ENCODE measurements around the gene ADM5. TPM values are rescaled to one million over a fixed set of nuclear protein-coding genes. Genes with fewer than 3 reads are reported as not detected.

The ADM5 gene
- total and polyA plus RNA-seq, 10 donors = 1.4 to 14.2 (median 3.7) TPM

DNA sequence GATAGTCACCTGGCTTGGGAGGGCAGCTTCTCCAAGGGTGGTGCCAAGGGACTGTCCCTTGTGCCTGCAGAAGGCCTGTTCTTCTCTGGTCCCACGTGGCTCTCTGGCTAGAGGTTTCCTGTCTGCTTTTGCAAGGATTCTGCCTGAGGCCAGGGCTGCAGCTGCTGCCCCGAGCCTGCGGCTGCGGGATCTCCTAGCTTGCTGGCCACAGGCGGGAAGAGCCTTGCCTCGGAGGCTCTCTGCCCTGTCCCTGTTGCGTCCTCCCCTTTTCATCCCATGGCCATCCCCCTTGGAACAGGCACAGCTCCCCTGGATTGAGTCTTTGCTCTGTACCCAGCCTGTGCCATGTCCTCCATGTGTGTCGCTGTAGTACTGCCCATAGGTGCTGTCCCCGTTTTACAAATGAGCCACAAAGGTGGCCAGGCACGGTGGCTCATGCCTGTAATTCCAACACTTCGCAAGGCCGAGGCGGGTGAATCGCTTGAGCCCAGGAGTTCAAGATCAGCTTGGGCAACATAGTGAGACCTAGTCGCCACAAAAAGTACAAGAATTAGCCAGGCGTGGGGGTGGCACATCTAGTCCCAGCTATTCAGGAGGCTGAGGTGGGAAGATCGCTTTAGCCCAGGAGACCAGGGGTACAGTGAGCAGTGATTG, 32.8 kb upstream of the ADM5 start:
- TF ChIP-seq, protein P1, sequence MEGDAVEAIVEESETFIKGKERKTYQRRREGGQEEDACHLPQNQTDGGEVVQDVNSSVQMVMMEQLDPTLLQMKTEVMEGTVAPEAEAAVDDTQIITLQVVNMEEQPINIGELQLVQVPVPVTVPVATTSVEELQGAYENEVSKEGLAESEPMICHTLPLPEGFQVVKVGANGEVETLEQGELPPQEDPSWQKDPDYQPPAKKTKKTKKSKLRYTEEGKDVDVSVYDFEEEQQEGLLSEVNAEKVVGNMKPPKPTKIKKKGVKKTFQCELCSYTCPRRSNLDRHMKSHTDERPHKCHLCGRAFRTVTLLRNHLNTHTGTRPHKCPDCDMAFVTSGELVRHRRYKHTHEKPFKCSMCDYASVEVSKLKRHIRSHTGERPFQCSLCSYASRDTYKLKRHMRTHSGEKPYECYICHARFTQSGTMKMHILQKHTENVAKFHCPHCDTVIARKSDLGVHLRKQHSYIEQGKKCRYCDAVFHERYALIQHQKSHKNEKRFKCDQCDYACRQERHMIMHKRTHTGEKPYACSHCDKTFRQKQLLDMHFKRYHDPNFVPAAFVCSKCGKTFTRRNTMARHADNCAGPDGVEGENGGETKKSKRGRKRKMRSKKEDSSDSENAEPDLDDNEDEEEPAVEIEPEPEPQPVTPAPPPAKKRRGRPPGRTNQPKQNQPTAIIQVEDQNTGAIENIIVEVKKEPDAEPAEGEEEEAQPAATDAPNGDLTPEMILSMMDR (IDR thresholded peaks at IDR 0.05 in 8 of 11, conservative IDR thresholded peaks at IDR 0.05 in 3 of 11) = no peak
- no peak for TF ChIP-seq POLR2A (IDR thresholded peaks at IDR 0.05)
- no peak for TF ChIP-seq POLR2AphosphoS5 (IDR thresholded peaks at IDR 0.05)
- Histone ChIP-seq H3K27ac (peak overlapping the region in 3 of 8 donors; percentile 38 to 55 (median 52)), H3K4me1 (peaks cover 0 to 30% (median 3%) of the 10 kb centered on the region in 6 donors), H3K9me3 (no peaks in the 10 kb centered on the region), H3K4me3 (no peak overlapping the region), H3K27me3 (replicated peaks in 1 of 7) (no peaks in the 10 kb centered on the region), H3K36me3 (peaks cover 4 to 100% (median 93%) of the 10 kb centered on the region in 6 donors)
- intact Hi-C loops (cut with DNase I; ENCODE audit: low total_unique reads) = no loop called here
- 89 to 97% (median 93%) methylated on average over 12 to 17 of the region's 17 CpGs for WGBS, 5 donors
- no peak for DNase-seq

- Histone ChIP-seq H3K27me3 (replicated peaks in 1 of 7) (no peaks in the 10 kb centered on the region), H3K27ac (no peak overlapping the region), H3K9me3 (no peaks in the 10 kb centered on the region), H3K4me3 (no peak overlapping the region), H3K36me3 (peaks cover 4 to 100% (median 96%) of the 10 kb centered on the region in 6 donors), H3K4me1 (peaks cover 0 to 39% (median 6%) of the 10 kb centered on the region in 6 donors)
- intact Hi-C loops (cut with DNase I; ENCODE audit: low total_unique reads) = no loop called here
- 86 to 96% (median 92%) methylated on average over 17 to 22 of the region's 22 CpGs for WGBS, 5 donors
- no peak for DNase-seq
- TF ChIP-seq POLR2A (IDR thresholded peaks at IDR 0.05) (no peak), POLR2AphosphoS5 (IDR thresholded peaks at IDR 0.05) (peak in 2 of 3 donors; percentile 30 to 63)
These were observed 31.8 kb upstream of the ADM5 start for GRCh38 chr19:49657493-49658138.

DNA sequence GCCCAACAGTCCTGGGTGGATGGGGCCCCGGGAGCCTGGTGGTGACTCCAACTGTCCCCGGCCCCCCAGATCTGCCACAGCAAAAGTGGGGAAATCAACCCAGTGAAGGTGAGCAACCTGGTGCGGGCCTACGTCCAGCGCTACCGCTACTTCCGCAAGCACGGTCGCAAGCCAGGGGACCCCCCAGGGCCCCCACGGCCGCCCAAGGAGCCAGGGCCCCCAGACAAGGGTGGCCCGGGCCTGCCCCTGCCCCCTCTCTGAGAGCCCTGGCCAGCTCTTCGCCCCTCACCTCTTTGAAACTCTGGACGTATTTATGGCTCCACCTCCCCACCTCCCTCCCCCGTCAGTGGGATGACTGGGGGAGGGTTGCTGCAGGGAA, 31.3 kb upstream of the ADM5 start:
- no peaks in the 10 kb centered on the region for H3K27me3 ChIP-seq (replicated peaks in 1 of 7)
- H3K9me3 ChIP-seq = no peaks in the 10 kb centered on the region
- H3K4me3 ChIP-seq = no peak overlapping the region
- TF ChIP-seq, protein P1 (IDR thresholded peaks at IDR 0.05 in 8 of 11, conservative IDR thresholded peaks at IDR 0.05 in 3 of 11) = no peak
- TF ChIP-seq POLR2AphosphoS5 (IDR thresholded peaks at IDR 0.05) (peak in 1 of 3 donors; percentile 1), POLR2A (IDR thresholded peaks at IDR 0.05) (no peak)
- no peak for DNase-seq
- WGBS, 5 donors = 83 to 94% (median 89%) methylated on average over 7 to 15 of the region's 15 CpGs
- H3K4me1 ChIP-seq = peaks cover under 1 to 44% (median 11%) of the 10 kb centered on the region in 6 donors
- H3K27ac ChIP-seq = no peak overlapping the region
- H3K36me3 ChIP-seq = peaks cover 4 to 100% (median 95%) of the 10 kb centered on the region in 6 donors
- intact Hi-C loops (cut with DNase I; ENCODE audit: low total_unique reads) = no loop called here

DNA sequence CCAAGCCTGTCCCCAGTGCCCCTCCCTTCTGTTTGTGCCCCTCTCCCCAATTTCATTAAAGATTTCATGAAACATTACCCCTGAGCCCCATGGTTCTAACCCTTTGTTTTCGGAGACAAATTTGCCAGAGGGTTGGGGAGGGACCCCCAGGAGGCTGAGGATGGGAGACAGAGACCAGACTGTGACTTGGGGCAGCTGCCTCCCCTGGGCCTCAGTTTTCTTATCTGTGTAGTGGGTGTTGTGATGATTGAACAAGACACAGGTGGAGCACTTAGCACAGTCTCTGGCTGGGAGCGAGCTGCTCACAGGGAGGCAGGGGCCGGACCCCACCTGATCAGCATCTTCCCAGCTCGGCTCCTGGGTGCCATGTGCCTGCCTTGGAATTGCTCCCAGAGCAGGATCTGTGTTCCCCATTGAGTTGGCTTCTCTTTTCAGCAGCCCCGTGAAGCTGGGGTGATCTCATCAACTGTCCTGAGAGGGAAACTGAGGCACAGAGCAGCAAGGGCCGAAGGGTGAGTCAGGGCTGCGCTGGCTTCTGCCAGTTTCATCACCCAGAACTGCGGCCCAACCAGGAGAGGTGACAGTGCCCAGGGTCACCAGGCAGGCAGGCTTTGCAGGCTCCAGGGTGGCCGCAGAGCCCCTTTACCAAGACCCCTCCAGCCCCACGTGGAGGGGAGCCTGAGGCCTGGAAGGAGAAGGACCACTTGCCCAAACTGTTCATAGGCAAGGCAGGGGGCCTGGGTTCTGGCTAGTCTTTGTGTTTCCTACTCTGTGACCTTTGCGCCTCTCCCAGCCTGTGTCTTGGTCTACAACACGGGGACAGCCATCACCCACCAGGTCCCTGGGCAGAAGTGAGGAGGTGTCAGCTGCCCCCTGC, 30.6 kb upstream of the ADM5 start:
- H3K27ac ChIP-seq = peak overlapping the region in 1 of 8 donors; percentile 18
- peak in 2 of 3 donors; percentile 23 to 71 for TF ChIP-seq POLR2AphosphoS5 (IDR thresholded peaks at IDR 0.05)
- TF ChIP-seq POLR2A (IDR thresholded peaks at IDR 0.05) = no peak
- TF ChIP-seq, protein P1 (IDR thresholded peaks at IDR 0.05 in 8 of 11, conservative IDR thresholded peaks at IDR 0.05 in 3 of 11) = no peak
- H3K4me3 ChIP-seq = no peak overlapping the region
- H3K36me3 ChIP-seq = peaks cover 4 to 98% (median 89%) of the 10 kb centered on the region in 6 donors
- H3K9me3 ChIP-seq = no peaks in the 10 kb centered on the region
- no peaks in the 10 kb centered on the region for H3K27me3 ChIP-seq (replicated peaks in 1 of 7)
- intact Hi-C loops (cut with DNase I; ENCODE audit: low total_unique reads) = no loop called here
- peaks cover 7 to 45% (median 16%) of the 10 kb centered on the region in 6 donors for H3K4me1 ChIP-seq
- 88 to 97% (median 93%) methylated on average over 9 to 12 of the region's 12 CpGs for WGBS, 5 donors
- no peak for DNase-seq

Measured in spleen (tissue), 11 donors.